ENCODE data around the gene KLLN.
A peak's percentile ranks its signal among the peaks of the same experiment; 100 is the strongest.
"Not testable (repeated sequence)": the region's sequence is repeated elsewhere in the genome, so short reads cannot be mapped to it uniquely, and the experiment has no call there.

KLLN gene

GRCh38 chr10:87873656-87874055 is 10.3 kb upstream of the KLLN start:
- peak overlapping the region; percentile 14 for H3K4me3 ChIP-seq (replicated peaks; ENCODE audit: low read depth, low read length)
- TF ChIP-seq CTCF (IDR thresholded peaks at IDR 0.05; ENCODE audit: low read depth, low read length, missing control alignments), result no peak
- no peak for DNase-seq (ENCODE audit: extremely low read depth, low read depth)

GRCh38 chr10:87872828-87873227 is 9.5 kb upstream of the KLLN start:
- no peak for TF ChIP-seq CTCF (IDR thresholded peaks at IDR 0.05; ENCODE audit: low read depth, low read length, missing control alignments)
- no peak for DNase-seq (ENCODE audit: extremely low read depth, low read depth)

GRCh38 chr10:87869773-87870551 is 6.6 kb upstream of the KLLN start:
- no peak for TF ChIP-seq CTCF (IDR thresholded peaks at IDR 0.05; ENCODE audit: low read depth, low read length, missing control alignments)
- DNase-seq (ENCODE audit: extremely low read depth, low read depth), result no peak
- peak overlapping the region; percentile 83 for H3K4me3 ChIP-seq (replicated peaks; ENCODE audit: low read depth, low read length)

More at GRCh38 chr10:87872828-87873227, 9.5 kb upstream of the KLLN start:
- peak overlapping the region; percentile 14; the same call in 1 of the 2 replicates for H3K4me3 ChIP-seq (replicated peaks; ENCODE audit: low read depth, low read length)

GRCh38 chr10:87869139-87869538 is 5.8 kb upstream of the KLLN start:
- not testable (repeated sequence) for DNase-seq (ENCODE audit: extremely low read depth, low read depth)
- peak overlapping the region; percentile 83 for H3K4me3 ChIP-seq (replicated peaks; ENCODE audit: low read depth, low read length)

GRCh38 chr10:87868277-87868676 is 4.9 kb upstream of the KLLN start:
- H3K4me3 ChIP-seq (replicated peaks; ENCODE audit: low read depth, low read length), result peak overlapping the region; percentile 83
- no peak for TF ChIP-seq CTCF (IDR thresholded peaks at IDR 0.05; ENCODE audit: low read depth, low read length, missing control alignments)

GRCh38 chr10:87867453-87867852 is 4.1 kb upstream of the KLLN start:
- no peak for DNase-seq (ENCODE audit: extremely low read depth, low read depth)
- peak overlapping the region; percentile 83 for H3K4me3 ChIP-seq (replicated peaks; ENCODE audit: low read depth, low read length)
- TF ChIP-seq CTCF (IDR thresholded peaks at IDR 0.05; ENCODE audit: low read depth, low read length, missing control alignments), result no peak

More at GRCh38 chr10:87868277-87868676, 4.9 kb upstream of the KLLN start:
- DNase-seq (ENCODE audit: extremely low read depth, low read depth), result no peak

GRCh38 chr10:87866412-87866974 is 3.2 kb upstream of the KLLN start:
- peak overlapping the region; percentile 83 for H3K4me3 ChIP-seq (replicated peaks; ENCODE audit: low read depth, low read length)
- no peak for TF ChIP-seq CTCF (IDR thresholded peaks at IDR 0.05; ENCODE audit: low read depth, low read length, missing control alignments)
- no peak for DNase-seq (ENCODE audit: extremely low read depth, low read depth)
